HG03025 (cell line): ENCODE measurements around the gene MAPK12.
"Not testable (repeated sequence)": the region's sequence is repeated elsewhere in the genome, so short reads cannot be mapped to it uniquely, and the experiment has no call there.

Source experiments
- ATAC-seq: cut with Tn5 transposase; IDR thresholded peaks from one replicate; pipeline ENCODE4 v1.9.1; 2021; ENCODE audit warnings: mild to moderate bottlenecking, moderate library complexity; ENCODE audit not compliant: unreplicated experiment, low FRiP score

Gene MAPK12

DNA sequence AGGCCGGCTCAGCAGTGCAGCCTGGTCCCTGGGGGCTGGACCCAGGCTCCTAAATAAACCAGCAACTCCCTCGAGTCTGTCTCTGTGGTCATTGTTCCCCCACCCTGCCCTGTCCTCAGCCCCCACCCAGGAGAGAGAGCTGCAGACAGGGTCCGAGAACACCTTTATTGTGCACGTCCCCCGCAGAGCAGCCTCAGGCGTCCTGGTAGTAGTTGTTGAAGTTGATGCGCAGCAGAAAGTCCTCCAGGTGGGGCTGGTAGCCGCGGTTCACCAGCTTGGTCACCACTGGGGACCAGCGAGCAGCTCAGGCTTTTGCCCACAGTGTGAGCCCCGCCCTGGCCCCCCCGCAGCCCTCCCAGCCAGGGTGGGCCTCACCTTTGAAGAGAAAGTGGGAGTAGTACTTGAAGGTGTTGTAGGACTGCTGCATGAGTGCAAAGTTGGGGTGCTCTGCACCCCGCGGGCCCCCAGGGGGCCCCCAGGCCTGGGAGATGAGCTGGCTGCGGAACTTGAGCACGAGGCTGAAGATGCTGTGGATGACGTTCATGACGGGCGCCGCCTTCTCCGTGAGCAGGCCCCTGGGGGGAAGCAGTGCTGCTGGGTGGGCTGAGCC lies 43.8 kb downstream of the MAPK12 start:
- no peak for ATAC-seq

DNA sequence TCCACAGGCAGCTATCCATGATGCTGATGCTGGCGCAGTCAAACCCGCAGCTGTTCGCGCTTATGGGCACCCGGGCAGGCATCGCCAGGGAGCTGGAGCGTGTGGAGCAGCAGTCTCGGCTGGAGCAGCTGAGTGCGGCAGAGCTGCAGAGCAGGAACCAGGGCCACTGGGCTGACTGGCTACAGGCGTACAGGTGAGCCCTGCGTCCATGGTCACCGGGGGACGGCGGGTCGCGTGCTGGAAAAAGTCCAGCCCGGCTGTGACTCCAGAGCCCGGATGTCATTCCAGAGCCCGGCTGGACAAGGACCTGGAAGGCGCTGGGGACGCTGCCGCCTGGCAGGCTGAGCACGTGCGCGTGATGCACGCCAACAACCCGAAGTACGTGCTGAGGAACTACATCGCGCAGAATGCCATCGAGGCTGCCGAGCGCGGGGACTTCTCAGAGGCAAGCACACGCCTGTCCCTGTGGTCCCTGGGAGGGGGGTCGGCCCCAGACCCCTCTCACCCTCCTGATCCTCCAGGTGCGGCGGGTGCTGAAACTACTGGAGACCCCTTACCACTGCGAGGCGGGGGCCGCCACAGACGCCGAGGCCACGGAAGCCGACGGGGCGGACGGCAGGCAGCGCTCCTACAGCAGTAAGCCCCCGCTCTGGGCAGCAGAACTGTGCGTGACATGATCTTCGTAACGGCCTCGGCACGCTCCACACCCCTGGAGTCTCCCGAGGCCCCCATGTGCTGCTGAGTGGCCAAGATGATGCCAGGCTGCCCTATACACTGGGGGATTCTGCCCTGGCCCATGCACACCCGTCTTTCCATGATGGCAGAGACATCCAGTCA lies 44.6 kb downstream of the MAPK12 start:
- no peak for ATAC-seq

DNA sequence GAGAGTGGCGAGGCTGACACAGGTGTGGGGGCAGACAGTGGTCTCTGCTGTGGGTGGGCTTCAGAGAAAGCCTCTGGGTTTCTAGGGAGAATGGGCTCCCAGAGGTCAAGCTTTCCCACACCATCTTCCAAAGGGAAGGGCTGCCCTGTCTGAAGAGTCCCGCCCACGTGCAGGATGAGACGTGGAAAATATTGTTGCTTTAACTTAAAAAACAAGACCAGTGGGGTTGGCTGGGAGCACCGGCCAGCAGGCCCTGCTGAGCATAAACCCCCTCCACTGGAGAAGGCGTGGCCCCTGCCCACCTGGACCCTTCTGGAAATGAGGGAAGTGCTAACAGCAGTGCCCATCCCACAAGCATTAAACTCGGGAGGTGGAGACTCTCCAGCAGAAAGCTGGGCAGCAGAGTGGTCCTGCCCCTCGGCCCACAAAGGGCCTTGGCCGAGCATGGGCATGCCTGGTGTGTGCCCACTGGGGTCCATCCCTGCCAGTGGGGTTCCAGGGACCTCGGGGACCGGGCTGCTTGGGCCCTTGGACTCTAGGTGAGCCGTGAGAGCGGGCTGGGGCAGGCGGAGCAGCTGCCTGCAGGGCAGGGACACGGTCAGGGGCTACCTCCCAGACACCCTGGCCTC lies 45.3 kb downstream of the MAPK12 start:
- no peak for ATAC-seq

DNA sequence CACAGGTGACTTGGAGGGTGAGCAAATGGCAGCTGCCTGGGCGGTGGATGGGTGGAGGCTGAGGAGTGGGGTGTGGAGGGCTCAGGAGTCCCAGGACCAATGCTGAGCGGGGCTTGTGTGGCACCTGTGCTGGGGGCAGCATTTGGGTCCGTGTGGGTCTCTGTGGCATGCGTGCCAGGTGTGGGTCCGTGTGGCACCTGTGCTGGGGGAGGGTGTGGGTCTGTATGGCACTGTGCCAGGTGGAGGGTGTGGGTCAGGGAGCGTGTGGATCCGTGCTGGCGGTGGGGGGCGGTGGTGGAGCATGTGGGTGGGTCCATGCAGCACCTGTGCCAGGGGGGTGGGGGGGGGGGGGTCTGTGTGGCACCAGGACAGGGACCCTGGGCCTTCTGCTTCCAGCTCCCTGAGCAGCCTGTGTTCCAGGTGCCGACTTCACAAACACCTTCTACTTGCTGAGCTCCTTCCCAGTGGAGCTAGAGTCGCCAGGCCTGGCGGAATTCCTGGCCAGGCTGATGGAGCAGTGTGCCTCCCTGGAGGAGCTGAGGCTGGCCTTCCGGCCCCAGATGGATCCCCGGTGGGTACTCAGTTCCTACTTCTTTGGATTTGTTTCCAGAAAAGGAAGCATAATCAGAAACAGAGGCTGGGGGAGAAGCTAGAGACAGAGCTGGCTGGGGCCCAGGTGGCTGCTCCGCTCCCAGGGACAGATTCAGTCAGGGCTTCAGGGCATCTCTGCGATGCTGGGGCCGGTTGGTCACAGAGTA lies 46.0 kb downstream of the MAPK12 start:
- ATAC-seq = no peak

DNA sequence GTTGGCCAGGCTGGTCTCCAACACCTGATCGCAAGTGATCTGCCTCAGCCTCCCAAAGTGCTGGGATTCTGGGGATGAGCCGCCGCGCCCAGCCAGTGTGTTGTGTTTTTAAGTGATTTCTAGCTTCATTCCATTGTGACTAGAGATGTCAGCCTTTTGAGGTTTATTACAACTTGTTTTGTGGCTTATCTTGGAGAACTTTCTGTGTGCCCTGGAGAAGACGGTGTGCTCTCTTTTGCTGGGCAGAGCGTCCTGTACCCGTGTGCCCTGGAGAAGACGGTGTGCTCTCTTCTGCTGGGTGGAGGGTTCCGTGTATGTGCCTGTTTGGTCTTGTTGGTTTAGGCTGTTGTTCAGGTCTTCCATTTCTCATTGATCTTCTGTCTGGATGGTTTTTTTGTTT lies 48.2 kb downstream of the MAPK12 start:
- ATAC-seq = no peak

DNA sequence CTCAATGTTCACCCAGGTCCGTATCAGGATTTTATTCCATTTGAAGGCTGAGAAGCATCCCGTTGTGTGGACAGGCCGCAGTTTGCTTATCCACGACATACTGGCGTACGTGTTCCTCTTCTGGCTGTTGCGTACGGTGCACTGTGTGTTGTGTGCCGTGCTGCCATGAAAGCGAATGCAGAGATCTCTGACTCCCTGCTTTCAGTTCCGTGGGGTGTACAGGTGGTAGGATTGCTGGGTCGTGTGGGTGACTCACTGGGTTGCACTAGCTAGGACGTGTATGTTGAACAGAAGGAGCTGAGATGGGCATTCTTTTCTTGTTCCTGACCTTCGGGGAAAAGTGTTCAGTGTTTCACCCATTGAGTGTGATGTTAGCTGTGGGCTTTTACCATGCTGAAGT lies 50.3 kb downstream of the MAPK12 start:
- no peak for ATAC-seq

DNA sequence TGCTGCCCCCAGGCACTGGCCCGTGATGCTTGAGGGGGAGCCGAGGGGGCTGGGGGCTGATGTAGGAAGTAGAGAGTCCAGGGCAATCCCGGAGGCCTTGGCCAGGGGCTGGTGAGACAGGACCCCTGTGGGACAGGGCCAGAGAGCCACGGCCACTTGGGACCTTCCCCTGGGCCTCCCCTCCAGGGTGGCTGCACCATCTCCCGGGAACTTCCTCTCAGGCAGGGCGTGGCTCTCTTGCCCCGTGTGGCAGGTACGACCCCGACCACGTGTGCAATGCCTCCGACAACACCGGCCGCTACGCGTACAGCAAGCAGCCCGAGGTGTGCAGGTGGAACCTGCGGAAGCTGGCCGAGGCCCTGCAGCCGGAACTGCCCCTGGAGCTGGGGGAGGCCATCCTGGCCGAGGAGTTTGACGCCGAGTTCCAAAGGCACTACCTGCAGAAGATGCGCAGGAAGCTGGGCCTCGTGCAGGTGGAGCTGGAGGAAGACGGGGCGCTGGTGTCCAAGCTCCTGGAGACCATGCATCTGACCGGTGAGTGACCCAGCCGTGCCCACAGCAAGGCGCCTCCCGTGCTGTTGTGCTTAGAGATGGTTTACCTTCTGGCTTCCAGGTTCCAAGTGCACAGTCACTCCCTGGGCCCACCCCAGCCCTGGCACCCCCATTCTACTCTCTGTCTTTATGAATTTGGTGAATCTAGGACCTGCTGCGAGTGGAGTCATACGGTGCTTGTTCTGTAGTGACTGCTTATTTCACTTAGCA lies 50.9 kb downstream of the MAPK12 start:
- ATAC-seq = no peak

DNA sequence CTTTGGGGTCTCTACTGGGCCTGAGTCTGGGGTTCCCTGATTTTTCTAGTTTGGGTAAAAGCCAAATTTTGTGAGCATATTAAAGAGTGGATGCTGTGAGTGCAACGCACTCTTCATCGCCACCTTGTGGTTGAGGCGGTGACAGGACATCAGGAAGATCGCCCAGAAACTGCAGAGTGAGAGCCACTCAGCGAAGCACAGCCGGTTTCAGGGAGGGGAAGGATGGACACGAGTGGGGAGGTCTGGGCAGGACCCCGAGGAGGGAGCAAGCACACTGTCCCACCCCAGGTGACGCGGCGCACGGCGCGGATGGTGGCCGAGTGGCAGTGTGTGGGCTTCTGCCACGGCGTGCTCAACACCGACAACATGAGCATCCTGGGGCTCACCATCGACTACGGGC lies 51.6 kb downstream of the MAPK12 start:
- no peak for ATAC-seq

DNA sequence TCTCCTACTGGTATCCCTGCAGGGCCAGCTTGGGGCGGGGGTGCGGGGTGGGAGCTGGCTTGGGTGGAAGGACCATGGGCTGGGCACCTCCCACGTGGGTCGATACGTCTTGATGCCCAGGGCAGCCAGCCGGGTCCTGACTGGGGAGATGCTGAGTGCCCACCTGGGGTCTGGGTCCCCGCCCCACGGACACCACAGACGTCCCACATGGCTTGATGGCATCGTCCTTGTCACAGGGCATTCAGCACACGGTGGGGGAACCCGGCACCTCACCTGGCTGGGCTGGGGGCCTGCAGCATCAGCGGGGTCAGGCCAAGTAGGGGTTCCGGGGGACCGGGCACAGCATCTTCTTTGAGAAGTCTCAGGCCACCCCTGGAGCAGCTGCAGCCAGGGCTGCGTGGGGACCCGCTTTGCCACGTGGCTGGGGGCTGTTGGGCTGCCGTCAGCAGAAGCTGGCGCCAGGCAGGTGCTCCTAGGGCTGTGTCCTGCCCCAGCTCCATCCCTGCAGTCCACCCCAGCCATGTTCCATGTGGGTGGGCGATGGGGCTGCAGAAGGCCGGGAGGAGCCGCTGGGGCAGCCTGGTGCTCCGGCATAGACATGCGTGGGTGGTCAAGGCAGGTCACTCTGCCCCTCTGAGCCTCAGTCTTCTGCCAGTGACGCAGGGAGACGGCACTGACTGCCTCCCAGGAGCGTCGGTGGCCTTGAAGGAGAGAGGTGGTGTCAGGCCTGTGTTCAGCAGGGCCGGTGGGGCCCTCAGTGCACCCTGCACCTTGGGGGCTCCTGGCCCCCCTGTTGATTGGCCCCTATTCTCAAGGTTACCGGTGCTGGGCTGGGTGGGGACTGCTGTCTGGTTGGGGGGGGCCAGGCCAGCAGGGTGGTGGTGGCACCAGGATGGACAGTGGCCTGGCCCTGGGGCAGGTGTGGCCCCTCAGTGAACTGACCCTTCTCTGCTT lies 52.3 kb downstream of the MAPK12 start:
- no peak for ATAC-seq

DNA sequence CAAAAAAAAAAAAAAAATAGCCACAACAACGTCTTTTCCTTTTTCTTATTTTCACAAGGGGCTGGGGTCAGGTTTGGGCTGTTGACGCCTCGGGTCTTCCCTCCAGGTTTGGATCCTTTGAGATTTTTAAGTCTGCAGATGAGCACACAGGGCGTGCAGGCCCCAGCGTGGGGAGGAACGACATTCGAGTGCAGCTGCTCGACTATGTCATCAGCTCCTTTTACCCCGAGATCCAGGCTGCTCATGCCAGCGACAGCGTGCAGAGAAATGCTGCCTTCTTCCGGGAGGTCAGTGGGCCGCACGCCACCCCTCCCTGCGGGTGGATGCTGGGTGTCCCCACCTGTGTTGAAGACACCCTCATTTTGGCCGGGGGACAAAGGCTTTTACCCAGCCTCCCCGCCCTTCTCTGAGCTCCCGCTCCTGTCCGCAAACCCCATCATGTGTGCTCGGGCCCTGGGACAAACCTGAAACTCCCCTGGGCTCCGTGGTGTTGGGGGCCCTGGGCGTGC lies 53.0 kb downstream of the MAPK12 start:
- no peak for ATAC-seq

DNA sequence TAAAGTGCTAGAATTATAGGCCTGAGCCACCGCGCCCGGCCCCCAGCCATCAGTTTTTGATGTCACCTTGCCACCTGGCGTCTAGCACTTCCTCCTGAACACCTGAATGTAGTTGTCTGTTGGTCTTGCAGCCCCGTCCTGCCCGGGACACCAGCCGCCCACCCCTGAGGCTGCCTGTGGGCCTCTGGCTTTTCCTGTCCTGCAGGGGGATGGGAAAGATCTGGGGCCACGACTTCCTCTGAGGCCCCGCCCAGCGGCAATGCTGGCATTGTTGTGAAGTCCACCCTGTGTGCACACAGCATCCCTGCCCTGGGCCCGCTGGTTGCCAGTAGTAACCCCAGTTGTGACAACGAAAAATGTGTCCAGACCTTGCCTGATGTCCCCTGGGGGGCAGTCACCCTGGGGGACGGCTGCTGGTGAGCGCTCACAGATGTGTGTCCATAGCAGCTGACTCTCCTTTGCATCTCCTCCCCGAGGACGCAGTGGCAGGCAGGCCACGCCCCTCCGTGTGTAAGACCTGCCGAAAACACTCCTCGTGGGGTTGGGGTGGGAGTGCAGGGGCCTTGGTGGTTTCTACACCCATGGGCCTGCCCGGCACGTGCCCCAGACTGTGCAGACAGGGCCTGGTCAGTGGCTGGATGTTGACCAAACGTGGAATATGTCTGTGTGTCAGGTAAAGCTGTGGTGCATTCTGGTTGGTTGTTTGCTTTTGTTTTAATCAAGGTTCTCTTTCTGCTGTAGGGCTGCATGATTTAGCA lies 53.9 kb downstream of the MAPK12 start:
- ATAC-seq = no peak

DNA sequence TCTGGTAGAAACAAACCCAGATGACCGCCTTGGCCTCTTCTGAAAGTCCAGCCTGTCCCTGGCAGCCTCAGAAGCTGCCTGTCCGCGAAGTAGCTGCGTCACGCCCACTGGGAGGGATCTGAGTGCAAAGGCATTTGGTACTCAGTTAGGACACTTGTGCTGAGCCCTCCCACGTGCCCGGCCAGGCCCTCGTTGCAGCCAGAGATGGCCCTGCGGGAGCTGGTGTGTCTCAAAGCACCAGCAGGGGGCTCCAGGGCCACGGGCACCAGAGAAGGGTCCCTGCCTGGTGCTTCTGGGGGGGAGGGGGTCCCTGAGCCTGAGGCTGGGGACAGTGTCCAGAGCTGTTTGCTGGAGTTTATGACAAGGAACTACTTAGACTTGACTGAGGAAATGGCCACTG lies 54.9 kb downstream of the MAPK12 start:
- ATAC-seq = no peak

DNA sequence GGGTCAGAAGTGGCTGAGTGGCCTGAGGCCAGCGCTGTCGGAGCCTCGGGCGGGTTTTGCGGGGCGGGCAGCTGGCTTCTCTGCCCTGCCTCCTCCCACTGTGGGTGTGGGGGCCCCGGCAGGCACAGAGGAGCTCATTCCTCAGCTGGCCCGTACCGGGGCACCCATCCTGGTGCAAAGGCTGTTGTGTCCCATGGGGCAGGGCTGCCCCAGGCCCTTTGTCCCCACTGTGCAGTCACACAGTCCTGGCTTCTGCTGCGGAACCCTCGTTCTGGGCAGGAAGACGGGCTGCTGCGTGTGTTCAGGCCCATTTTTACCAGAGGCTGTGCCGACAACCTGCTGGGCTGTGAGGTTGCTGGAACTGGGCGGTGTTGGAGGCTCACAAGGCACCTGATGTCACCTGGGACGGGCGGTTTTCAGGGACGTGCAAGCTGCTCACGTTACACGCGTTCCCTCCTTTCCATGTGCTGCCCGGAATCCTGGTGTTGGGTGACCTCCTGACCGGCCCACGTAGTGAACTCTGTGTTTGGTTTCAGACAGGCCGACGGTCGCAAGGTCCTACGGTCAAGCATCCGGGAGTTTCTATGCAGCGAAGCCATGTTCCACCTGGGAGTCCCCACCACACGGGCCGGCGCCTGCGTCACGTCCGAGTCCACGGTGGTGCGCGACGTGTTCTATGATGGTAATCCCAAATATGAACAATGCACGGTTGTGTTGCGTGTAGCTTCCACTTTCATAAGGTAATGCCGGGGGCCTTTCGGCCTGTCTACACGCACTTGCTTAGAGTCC lies 55.5 kb downstream of the MAPK12 start:
- no peak for ATAC-seq

DNA sequence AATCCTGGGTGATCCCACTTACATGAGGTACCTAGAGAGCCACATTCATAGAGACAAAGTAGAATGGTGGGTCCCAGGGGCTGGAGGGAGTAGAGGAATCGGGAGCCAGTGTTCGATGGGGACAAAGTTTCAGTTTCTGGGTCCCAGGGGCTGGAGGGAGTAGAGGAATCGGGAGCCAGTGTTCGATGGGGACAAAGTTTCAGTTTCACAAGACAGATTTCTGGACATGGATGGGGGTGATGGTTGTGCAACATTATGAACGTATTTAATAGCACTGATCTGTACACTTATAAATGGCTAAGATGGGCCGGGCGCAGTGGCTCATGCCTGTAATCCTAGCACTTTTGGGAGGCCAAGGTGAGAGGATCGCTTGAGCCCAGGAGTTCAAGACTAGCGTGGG lies 56.5 kb downstream of the MAPK12 start:
- ATAC-seq = not testable (repeated sequence)

DNA sequence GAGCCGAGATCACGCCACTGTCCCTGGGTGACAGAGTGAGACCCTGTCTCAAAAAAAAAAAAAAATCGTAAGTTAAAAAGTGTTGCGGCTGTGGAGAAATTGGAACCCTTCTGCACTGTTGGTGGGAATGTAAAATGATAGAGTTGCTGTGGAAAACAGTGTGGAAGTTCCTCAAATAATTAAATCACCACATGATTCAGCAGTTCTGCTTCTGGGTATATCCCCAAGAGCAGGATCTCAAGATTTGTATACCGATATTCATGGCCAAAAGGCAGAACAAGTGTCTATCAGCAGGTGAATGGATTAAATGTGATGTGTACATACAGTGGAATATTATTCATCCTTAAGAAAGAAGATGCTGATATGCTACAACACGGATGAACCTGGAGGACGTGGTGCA lies 56.9 kb downstream of the MAPK12 start:
- ATAC-seq = no peak

DNA sequence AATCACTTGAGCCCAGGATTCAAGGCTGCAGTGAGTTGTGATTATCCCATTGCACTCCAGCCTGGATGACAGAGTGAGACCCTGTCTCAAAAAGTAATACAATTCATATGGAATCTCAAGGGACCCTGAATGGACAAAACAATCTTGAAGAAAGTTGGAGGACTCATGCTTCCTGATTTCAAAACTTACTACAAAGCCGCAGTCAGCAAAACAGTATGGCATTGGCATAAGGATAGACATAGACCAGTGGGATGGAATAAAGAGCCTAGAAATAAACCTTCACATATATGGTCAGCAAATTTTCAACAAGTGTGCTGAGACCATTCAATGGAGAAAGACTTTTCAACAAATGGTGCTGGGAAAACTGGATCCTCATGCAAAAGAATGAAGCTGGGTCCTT lies 58.2 kb downstream of the MAPK12 start:
- ATAC-seq = no peak
